Right renal cortex interstitium (tissue), 3 donors: Measurements from ENCODE around the gene PDGFD. TPM values are rescaled to one million over a fixed set of nuclear protein-coding genes. Genes with fewer than 3 reads are reported as not detected.

Experiments used
- DNase-seq, 3 donors: peaks; one replicate each; pipeline ENCODE4 v3.0.0-alpha.2; 2013; ENCODE audit warnings: low read depth in 3 of 3, low spot score in 2 of 3
- polyA plus RNA-seq, 3 donors: library from polyadenylated mRNA; unstranded; fragments of 120-200 nt; gene quantifications; one replicate each; pipeline ENCODE4 v1.2.1, GENCODE V29; 2013; ENCODE audit not compliant: insufficient read length in 3 of 3

The PDGFD gene
- polyA plus RNA-seq, 3 donors, result 25.2 to 33.0 (median 30.0) TPM

- no peak for DNase-seq
Measured at GRCh38 chr11:103964390-103964789, 199.6 kb downstream of the PDGFD start.

GRCh38 chr11:103963648-103964047 lies 200.3 kb downstream of the PDGFD start:
- DNase-seq, result no peak

GRCh38 chr11:103961010-103961409 lies 202.9 kb downstream of the PDGFD start:
- no peak for DNase-seq

GRCh38 chr11:103960108-103960507 lies 203.8 kb downstream of the PDGFD start:
- DNase-seq, result no peak

GRCh38 chr11:103959279-103959942 lies 204.5 kb downstream of the PDGFD start:
- DNase-seq, result no peak

GRCh38 chr11:103958475-103959215 lies 205.3 kb downstream of the PDGFD start:
- DNase-seq, result no peak

- DNase-seq, result no peak
Measured at GRCh38 chr11:103953797-103954486, 210.0 kb downstream of the PDGFD start.

- no peak for DNase-seq
Measured at GRCh38 chr11:103949781-103950180, 214.2 kb downstream of the PDGFD start.

- DNase-seq, result no peak
Measured at GRCh38 chr11:103948187-103948763, 215.7 kb downstream of the PDGFD start.

- no peak for DNase-seq
Measured at GRCh38 chr11:103947546-103947919, 216.4 kb downstream of the PDGFD start.

GRCh38 chr11:103946793-103947545 lies 217.0 kb downstream of the PDGFD start:
- DNase-seq, result no peak

GRCh38 chr11:103944251-103944940 lies 219.6 kb downstream of the PDGFD start:
- no peak for DNase-seq

- no peak for DNase-seq
Measured at GRCh38 chr11:103942646-103943045, 221.3 kb downstream of the PDGFD start.

- DNase-seq, result no peak
Measured at GRCh38 chr11:103940551-103940950, 223.4 kb downstream of the PDGFD start.

GRCh38 chr11:103939694-103940093 lies 224.3 kb downstream of the PDGFD start:
- DNase-seq, result no peak

GRCh38 chr11:103936059-103936458 lies 227.9 kb downstream of the PDGFD start:
- DNase-seq, result no peak

- DNase-seq, result no peak
Measured at GRCh38 chr11:103935219-103935618, 228.7 kb downstream of the PDGFD start.

GRCh38 chr11:103929170-103929903 lies 234.6 kb downstream of the PDGFD start:
- no peak for DNase-seq

GRCh38 chr11:103928802-103929161 lies 235.2 kb downstream of the PDGFD start:
- no peak for DNase-seq
